ENCODE data around the gene KAZN. TPM values are rescaled to one million over a fixed set of nuclear protein-coding genes. Genes with fewer than 3 reads are reported as not detected.

The KAZN gene
- polyA plus RNA-seq, 4 donors = 3.0 to 39.5 (median 4.4) TPM

DNA sequence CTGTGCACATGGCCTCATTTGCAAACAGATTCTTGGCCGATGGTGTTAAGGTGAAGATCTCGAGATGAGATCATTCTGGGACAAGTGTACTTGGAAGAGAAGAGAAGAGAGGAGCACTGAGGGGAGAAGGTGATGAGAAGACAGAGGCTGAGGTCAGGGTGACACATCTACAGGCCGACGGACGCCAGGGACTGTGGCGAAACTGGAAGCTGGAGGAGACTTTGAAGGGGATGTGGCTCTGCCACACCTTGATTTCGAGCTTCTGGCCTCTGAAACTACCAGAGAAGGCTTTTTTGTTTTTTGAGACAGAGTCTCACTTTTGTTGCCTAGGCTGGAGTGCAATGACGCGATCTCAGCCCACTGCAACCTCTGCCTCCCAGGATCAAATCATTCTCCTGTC, 417.5 kb downstream of the KAZN start:
- H3K27ac ChIP-seq (ENCODE audit: low read depth in 1 of 3, low read length in 2 of 3) = no peak overlapping the region
- peaks cover 0 to 4% (median 0%) of the 10 kb centered on the region in 3 donors for H3K4me1 ChIP-seq (ENCODE audit: control insufficient read depth in 3 of 3, insufficient read depth in 2 of 3, low read depth in 1 of 3, low read length in 2 of 3)
- H3K4me3 ChIP-seq (ENCODE audit: low read depth in 1 of 3, low read length in 3 of 3) = no peak overlapping the region
- 89 to 90% (median 89%) methylated on average over 9 of the region's 9 CpGs for WGBS, 3 donors
- FAIRE-seq = no peak
- H3K9me3 ChIP-seq (ENCODE audit: control insufficient read depth in 2 of 2, insufficient read depth in 1 of 2, low read depth in 1 of 2, low read length in 1 of 2) = peaks cover 0 to 5% of the 10 kb centered on the region in 2 donors
- DNase-seq = no peak
- no peaks in the 10 kb centered on the region for H3K27me3 ChIP-seq (ENCODE audit: control insufficient read depth in 3 of 3, insufficient read depth in 3 of 3, low read length in 3 of 3)
- peaks cover 0 to 10% (median 0%) of the 10 kb centered on the region in 3 donors for H3K36me3 ChIP-seq (ENCODE audit: control insufficient read depth in 3 of 3, insufficient read depth in 2 of 3, low read depth in 1 of 3, low read length in 3 of 3)

DNA sequence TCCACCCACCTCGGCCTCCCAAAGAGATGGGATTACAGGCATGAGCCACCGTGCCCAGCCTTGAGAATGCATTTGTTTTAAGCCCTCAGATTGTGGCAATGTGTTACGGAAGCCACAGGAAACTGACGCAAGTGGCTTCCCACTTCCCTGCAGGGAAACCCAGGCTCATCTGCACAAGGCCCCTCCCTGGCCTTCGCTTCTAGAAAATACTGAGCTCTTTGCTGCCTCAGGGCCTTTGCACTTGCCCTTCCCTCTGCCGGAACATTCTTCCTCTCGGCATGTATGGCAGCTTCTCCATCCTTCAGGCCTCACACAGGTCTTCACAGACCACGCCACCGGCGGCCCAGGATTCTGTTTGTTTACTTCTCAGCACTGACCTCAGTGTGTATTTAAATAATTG, 418.0 kb downstream of the KAZN start:
- WGBS, 3 donors = 87 to 93% (median 90%) methylated on average over 10 of the region's 10 CpGs
- H3K4me1 ChIP-seq (ENCODE audit: control insufficient read depth in 3 of 3, insufficient read depth in 2 of 3, low read depth in 1 of 3, low read length in 2 of 3) = peaks cover 0 to 9% (median 0%) of the 10 kb centered on the region in 3 donors
- H3K36me3 ChIP-seq (ENCODE audit: control insufficient read depth in 3 of 3, insufficient read depth in 2 of 3, low read depth in 1 of 3, low read length in 3 of 3) = peaks cover 0 to 10% (median 0%) of the 10 kb centered on the region in 3 donors
- no peak for FAIRE-seq
- DNase-seq = no peak
- no peak overlapping the region for H3K27ac ChIP-seq (ENCODE audit: low read depth in 1 of 3, low read length in 2 of 3)
- H3K9me3 ChIP-seq (ENCODE audit: control insufficient read depth in 2 of 2, insufficient read depth in 1 of 2, low read depth in 1 of 2, low read length in 1 of 2) = peaks cover 0 to 5% of the 10 kb centered on the region in 2 donors
- no peak overlapping the region for H3K4me3 ChIP-seq (ENCODE audit: low read depth in 1 of 3, low read length in 3 of 3)
- no peaks in the 10 kb centered on the region for H3K27me3 ChIP-seq (ENCODE audit: control insufficient read depth in 3 of 3, insufficient read depth in 3 of 3, low read length in 3 of 3)

DNA sequence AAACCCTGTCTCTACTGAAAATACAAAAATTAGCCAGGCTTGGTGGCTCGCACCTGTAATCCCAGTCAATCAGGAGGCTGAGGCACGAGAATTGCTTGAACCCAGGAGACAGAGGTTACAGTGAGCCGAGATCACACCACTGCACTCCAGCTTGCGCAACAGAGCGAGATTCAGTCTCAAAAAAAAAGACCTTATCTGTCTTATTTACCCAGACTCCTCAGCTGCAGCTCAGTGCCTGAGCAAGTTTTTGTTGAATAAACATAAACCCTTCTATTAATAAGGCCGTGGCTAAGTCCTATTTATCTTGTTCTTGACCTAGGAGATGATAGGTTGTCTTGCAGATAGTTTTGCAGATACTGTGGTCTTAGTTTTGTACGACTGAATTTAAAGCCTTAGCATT, 418.6 kb downstream of the KAZN start:
- DNase-seq (peak in 1 of 2 donors; percentile 44), FAIRE-seq (no peak)
- Histone ChIP-seq H3K27ac (ENCODE audit: low read depth in 1 of 3, low read length in 2 of 3) (no peak overlapping the region), H3K4me3 (ENCODE audit: low read depth in 1 of 3, low read length in 3 of 3) (no peak overlapping the region), H3K36me3 (ENCODE audit: control insufficient read depth in 3 of 3, insufficient read depth in 2 of 3, low read depth in 1 of 3, low read length in 3 of 3) (peaks cover 0 to 10% (median 0%) of the 10 kb centered on the region in 3 donors), H3K4me1 (ENCODE audit: control insufficient read depth in 3 of 3, insufficient read depth in 2 of 3, low read depth in 1 of 3, low read length in 2 of 3) (peaks cover 0 to 14% (median 0%) of the 10 kb centered on the region in 3 donors), H3K27me3 (ENCODE audit: control insufficient read depth in 3 of 3, insufficient read depth in 3 of 3, low read length in 3 of 3) (no peaks in the 10 kb centered on the region), H3K9me3 (ENCODE audit: control insufficient read depth in 2 of 2, insufficient read depth in 1 of 2, low read depth in 1 of 2, low read length in 1 of 2) (peaks cover 0 to 5% of the 10 kb centered on the region in 2 donors)
- 54 to 69% (median 60%) methylated on average over 7 of the region's 7 CpGs for WGBS, 3 donors

DNA sequence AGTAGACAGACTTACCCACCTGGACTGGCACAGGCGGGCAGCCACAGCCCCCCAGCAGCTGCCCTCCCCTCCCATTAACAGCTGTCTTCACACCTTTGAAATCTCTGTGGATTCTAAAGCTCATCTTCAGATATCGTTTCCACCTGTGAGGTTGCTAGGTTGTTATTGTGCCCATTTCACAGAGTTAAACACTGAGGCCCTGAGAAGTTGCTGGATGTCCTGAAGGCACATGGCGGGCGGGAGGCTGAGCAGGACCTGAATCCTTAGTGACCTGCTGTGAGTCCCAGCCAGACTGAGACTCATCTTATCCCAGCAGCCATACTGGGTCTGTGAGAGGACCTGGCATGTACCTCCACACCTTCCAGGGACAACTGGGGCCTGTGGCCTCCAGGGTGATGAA, 420.3 kb downstream of the KAZN start:
- DNase-seq = no peak
- H3K36me3 ChIP-seq (ENCODE audit: control insufficient read depth in 3 of 3, insufficient read depth in 2 of 3, low read depth in 1 of 3, low read length in 3 of 3) = peaks cover 0 to 10% (median 0%) of the 10 kb centered on the region in 3 donors
- H3K9me3 ChIP-seq (ENCODE audit: control insufficient read depth in 2 of 2, insufficient read depth in 1 of 2, low read depth in 1 of 2, low read length in 1 of 2) = peaks cover 0 to 5% of the 10 kb centered on the region in 2 donors
- H3K27ac ChIP-seq (ENCODE audit: low read depth in 1 of 3, low read length in 2 of 3) = no peak overlapping the region
- WGBS, 3 donors = 90 to 96% (median 93%) methylated on average over 4 of the region's 4 CpGs
- no peak for FAIRE-seq
- H3K4me1 ChIP-seq (ENCODE audit: control insufficient read depth in 3 of 3, insufficient read depth in 2 of 3, low read depth in 1 of 3, low read length in 2 of 3) = peaks cover 0 to 14% (median 0%) of the 10 kb centered on the region in 3 donors
- no peak overlapping the region for H3K4me3 ChIP-seq (ENCODE audit: low read depth in 1 of 3, low read length in 3 of 3)
- no peaks in the 10 kb centered on the region for H3K27me3 ChIP-seq (ENCODE audit: control insufficient read depth in 3 of 3, insufficient read depth in 3 of 3, low read length in 3 of 3)

DNA sequence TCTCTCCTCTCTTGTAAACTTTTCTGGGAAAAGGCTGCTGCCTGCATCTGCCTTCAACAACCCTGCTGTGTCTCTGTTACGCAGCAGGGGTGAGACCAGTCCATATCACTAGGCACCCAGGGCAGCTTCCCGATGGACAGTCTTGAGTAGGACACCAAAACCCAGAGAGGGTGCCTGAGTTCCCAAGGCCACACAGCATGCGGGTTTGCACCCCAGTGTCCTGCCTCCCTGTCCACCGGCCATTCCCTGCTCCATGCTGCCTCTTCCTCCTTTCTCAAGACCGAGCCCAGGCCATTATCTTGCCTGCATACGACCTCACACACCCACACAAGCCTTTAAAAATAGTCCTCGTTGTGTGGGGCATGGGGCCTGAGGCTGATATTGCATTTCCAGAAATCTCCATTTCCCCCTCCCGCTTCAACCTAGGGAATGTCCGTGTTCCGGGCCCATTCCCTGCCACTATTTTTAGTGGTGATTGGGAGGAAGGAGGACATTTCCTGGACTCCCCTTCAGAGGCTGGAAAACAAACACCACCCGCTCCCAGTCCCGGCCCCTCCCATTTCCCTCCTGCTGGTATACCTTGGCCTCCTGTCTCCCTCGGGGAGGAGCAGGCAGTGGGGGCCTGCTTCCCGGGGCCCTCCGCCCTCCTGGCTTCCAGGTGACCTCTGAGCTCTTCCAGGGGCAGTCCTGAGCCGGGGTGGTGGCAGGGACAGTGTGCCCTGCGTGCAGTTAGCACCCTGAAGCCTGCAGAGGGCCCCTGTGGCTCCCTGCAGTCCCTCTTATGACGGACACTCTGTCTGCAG, 422.7 kb downstream of the KAZN start:
- H3K4me1 ChIP-seq (ENCODE audit: control insufficient read depth in 3 of 3, insufficient read depth in 2 of 3, low read depth in 1 of 3, low read length in 2 of 3) = peaks cover 0 to 23% (median 0%) of the 10 kb centered on the region in 3 donors
- peak in 1 of 2 donors; percentile 82 for DNase-seq
- no peak overlapping the region for H3K4me3 ChIP-seq (ENCODE audit: low read depth in 1 of 3, low read length in 3 of 3)
- peaks cover 0 to 10% (median 0%) of the 10 kb centered on the region in 3 donors for H3K36me3 ChIP-seq (ENCODE audit: control insufficient read depth in 3 of 3, insufficient read depth in 2 of 3, low read depth in 1 of 3, low read length in 3 of 3)
- peaks cover 0 to 5% of the 10 kb centered on the region in 2 donors for H3K9me3 ChIP-seq (ENCODE audit: control insufficient read depth in 2 of 2, insufficient read depth in 1 of 2, low read depth in 1 of 2, low read length in 1 of 2)
- H3K27ac ChIP-seq (ENCODE audit: low read depth in 1 of 3, low read length in 2 of 3) = peak overlapping the region in 1 of 3 donors; percentile 60
- 53 to 58% (median 57%) methylated on average over 18 of the region's 18 CpGs for WGBS, 3 donors
- H3K27me3 ChIP-seq (ENCODE audit: control insufficient read depth in 3 of 3, insufficient read depth in 3 of 3, low read length in 3 of 3) = no peaks in the 10 kb centered on the region
- no peak for FAIRE-seq

DNA sequence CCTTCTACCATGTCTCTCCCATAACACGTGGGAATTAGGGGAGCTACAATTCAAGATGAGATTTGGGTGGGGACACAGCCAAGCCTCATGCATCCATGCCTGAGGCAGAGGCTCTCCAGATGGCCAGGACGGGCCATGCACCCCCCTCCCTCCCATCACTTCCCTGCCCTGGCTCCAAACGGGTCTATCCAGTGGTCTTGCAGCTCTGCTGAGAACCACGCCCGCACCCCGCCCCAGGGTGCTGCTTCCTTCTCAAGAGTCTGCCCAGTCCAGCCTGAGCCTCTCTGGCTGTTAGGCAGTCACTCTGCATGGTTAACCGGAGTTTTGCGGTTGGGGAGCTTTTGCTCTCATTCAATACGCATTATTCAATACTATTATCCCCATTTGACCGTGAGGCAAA, 423.6 kb downstream of the KAZN start:
- H3K4me1 ChIP-seq (ENCODE audit: control insufficient read depth in 3 of 3, insufficient read depth in 2 of 3, low read depth in 1 of 3, low read length in 2 of 3) = peaks cover 0 to 27% (median 0%) of the 10 kb centered on the region in 3 donors
- 83 to 92% (median 90%) methylated on average over 8 to 10 of the region's 10 CpGs for WGBS, 3 donors
- peaks cover 0 to 6% (median 0%) of the 10 kb centered on the region in 3 donors for H3K36me3 ChIP-seq (ENCODE audit: control insufficient read depth in 3 of 3, insufficient read depth in 2 of 3, low read depth in 1 of 3, low read length in 3 of 3)
- DNase-seq = no peak
- no peak overlapping the region for H3K4me3 ChIP-seq (ENCODE audit: low read depth in 1 of 3, low read length in 3 of 3)
- no peak for FAIRE-seq
- H3K27ac ChIP-seq (ENCODE audit: low read depth in 1 of 3, low read length in 2 of 3) = peak overlapping the region in 1 of 3 donors; percentile 60
- no peaks in the 10 kb centered on the region for H3K9me3 ChIP-seq (ENCODE audit: control insufficient read depth in 2 of 2, insufficient read depth in 1 of 2, low read depth in 1 of 2, low read length in 1 of 2)
- H3K27me3 ChIP-seq (ENCODE audit: control insufficient read depth in 3 of 3, insufficient read depth in 3 of 3, low read length in 3 of 3) = no peaks in the 10 kb centered on the region

DNA sequence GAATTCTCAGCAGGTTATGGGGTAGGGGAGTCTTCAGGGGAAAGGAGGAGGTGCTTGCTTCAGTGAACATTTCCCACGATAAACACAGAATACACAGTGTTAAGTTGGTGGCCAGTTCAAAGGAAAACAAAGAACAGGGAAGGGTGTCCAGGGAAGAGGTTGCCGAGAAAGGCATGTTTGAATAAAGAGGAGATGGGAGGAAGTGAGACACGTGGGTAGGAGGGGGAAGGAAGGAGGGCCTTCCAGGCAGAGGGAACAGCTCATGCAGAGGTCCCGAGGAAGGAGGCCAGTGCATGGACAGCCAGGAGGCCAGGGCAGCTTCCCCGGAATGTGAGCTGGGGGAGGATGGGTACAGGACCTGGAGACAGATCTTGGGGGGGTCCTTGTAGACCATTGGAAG, 424.7 kb downstream of the KAZN start:
- H3K36me3 ChIP-seq (ENCODE audit: control insufficient read depth in 3 of 3, insufficient read depth in 2 of 3, low read depth in 1 of 3, low read length in 3 of 3) = peaks cover 0 to 6% (median 0%) of the 10 kb centered on the region in 3 donors
- peaks cover 0 to 27% (median 0%) of the 10 kb centered on the region in 3 donors for H3K4me1 ChIP-seq (ENCODE audit: control insufficient read depth in 3 of 3, insufficient read depth in 2 of 3, low read depth in 1 of 3, low read length in 2 of 3)
- H3K4me3 ChIP-seq (ENCODE audit: low read depth in 1 of 3, low read length in 3 of 3) = no peak overlapping the region
- 69 to 86% (median 69%) methylated on average over 5 of the region's 5 CpGs for WGBS, 3 donors
- H3K27me3 ChIP-seq (ENCODE audit: control insufficient read depth in 3 of 3, insufficient read depth in 3 of 3, low read length in 3 of 3) = no peaks in the 10 kb centered on the region
- H3K9me3 ChIP-seq (ENCODE audit: control insufficient read depth in 2 of 2, insufficient read depth in 1 of 2, low read depth in 1 of 2, low read length in 1 of 2) = no peaks in the 10 kb centered on the region
- no peak overlapping the region for H3K27ac ChIP-seq (ENCODE audit: low read depth in 1 of 3, low read length in 2 of 3)
- FAIRE-seq = no peak
- DNase-seq = no peak

DNA sequence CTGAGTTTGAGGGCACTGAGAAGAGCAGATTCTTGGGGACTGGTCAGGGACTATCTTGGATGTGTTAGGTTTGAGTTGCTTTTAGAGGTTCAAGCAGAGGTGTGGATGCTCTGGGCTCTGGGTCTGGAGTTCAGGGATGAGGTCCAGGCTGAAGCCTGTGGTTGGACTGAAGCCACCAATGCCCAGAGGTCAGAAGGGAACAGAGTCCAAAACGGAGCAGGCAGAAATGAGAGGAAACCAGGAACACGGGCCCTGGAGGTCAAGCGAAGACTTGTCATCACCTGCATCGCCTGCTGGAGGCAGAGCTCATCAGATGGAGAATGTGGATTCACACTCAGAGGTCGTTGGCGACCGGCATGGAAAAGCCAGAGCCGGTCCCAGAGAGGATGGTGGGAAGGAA, 425.5 kb downstream of the KAZN start:
- FAIRE-seq (no peak), DNase-seq (no peak)
- H3K4me3 ChIP-seq (ENCODE audit: low read depth in 1 of 3, low read length in 3 of 3) = no peak overlapping the region
- no peaks in the 10 kb centered on the region for H3K9me3 ChIP-seq (ENCODE audit: control insufficient read depth in 2 of 2, insufficient read depth in 1 of 2, low read depth in 1 of 2, low read length in 1 of 2)
- no peaks in the 10 kb centered on the region for H3K27me3 ChIP-seq (ENCODE audit: control insufficient read depth in 3 of 3, insufficient read depth in 3 of 3, low read length in 3 of 3)
- 83 to 84% (median 84%) methylated on average over 8 of the region's 8 CpGs for WGBS, 3 donors
- H3K4me1 ChIP-seq (ENCODE audit: control insufficient read depth in 3 of 3, insufficient read depth in 2 of 3, low read depth in 1 of 3, low read length in 2 of 3) = peaks cover 0 to 27% (median 0%) of the 10 kb centered on the region in 3 donors
- peaks cover 0 to 3% (median 0%) of the 10 kb centered on the region in 3 donors for H3K36me3 ChIP-seq (ENCODE audit: control insufficient read depth in 3 of 3, insufficient read depth in 2 of 3, low read depth in 1 of 3, low read length in 3 of 3)
- H3K27ac ChIP-seq (ENCODE audit: low read depth in 1 of 3, low read length in 2 of 3) = no peak overlapping the region

Data from small intestine (tissue), 7 donors.